GM12891 (cell line): Measurements from ENCODE around the gene VAMP1.
A peak's percentile ranks its signal among the peaks of the same experiment; 100 is the strongest.

Experiments
- POLR2A ChIP-seq: IDR thresholded peaks from 2 replicates; pipeline ENCODE4 v1.6.1; 2011; ENCODE audit warnings: low read depth, low read length, control low read depth
- POLR2AphosphoS5 ChIP-seq: IDR thresholded peaks from 2 replicates; pipeline ENCODE4 v1.6.1; 2011; ENCODE audit warnings: low read depth, low read length, control low read depth
- POU2F2 ChIP-seq: IDR thresholded peaks from 2 replicates; pipeline ENCODE4 v1.6.1; 2011; ENCODE audit warnings: low read depth, mild to moderate bottlenecking, control low read depth, low read length, moderate library complexity
- SPI1 ChIP-seq: IDR thresholded peaks from 2 replicates; pipeline ENCODE4 v1.6.1; 2011; ENCODE audit warnings: low read depth, low read length, control low read depth
- TAF1 ChIP-seq: IDR thresholded peaks from 2 replicates; pipeline ENCODE4 v1.6.1; 2011; ENCODE audit warnings: low read depth, low read length, control low read depth

DNA sequence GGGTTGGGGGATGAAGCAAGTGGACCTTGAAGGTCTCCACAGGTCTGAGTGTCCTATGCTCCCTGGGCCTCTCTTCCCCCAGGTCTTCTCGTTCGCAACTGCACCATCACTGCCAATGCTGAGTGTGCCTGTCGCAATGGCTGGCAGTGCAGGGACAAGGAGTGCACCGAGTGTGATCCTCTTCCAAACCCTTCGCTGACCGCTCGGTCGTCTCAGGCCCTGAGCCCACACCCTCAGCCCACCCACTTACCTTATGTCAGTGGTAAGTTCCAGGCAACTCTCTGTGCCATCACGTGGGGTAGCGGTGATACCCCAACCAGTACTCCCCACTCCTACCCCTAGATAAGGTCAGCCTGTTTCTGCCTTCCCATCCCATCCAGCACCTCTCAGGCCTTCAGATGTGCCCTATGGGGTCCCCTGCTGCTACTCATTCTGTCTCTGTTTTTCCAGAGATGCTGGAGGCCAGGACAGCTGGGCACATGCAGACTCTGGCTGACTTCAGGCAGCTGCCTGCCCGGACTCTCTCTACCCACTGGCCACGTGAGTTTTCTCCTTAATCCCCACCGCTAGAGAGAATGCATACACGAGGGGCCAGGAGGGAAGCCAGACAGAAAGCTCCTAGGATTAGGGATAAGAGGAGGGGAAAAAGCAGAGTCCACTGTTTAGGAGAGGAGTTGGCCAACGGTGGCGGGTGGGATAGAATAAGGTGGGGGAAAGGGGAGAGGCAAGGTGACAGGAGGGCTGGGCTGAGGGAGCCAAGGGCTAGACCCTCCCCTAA, 20.2 kb downstream of the VAMP1 start:
- TF ChIP-seq POLR2A = 0 out of 2 replicates have a peak, but pooled peaks have one; percentile 28
- TF ChIP-seq POLR2AphosphoS5 = no peak
- no peak for TF ChIP-seq TAF1
- TF ChIP-seq POU2F2 = no peak
- no peak for TF ChIP-seq SPI1
